Central memory CD8-positive, alpha-beta T cell (primary cell): Measurements from ENCODE around the gene GAPVD1.
A peak's percentile ranks its signal among the peaks of the same experiment; 100 is the strongest.

ENCODE experiments used
- ATAC-seq: fragments of 150-1000 bp; cut with Tn5 transposase; replicated peaks from 2 replicates; pipeline ENCODE4 v1.10.0; 2022; ENCODE audit warnings: mild to moderate bottlenecking, moderate FRiP score, moderate number of reproducible peaks; ENCODE audit not compliant: poor library complexity, severe bottlenecking; ENCODE audit errors: extremely low read depth
- DNase-seq, 2 donors: peaks; one replicate each; pipeline ENCODE4 v3.0.0; 2021; ENCODE audit warnings: low spot score in 2 of 2
- H3K27ac Mint-ChIP-seq: one replicate; pipeline ENCODE4 v1.8.0; 2022; ENCODE audit warnings: low read depth, mild to moderate bottlenecking, moderate library complexity, mixed read lengths
- H3K27me3 Mint-ChIP-seq: one replicate; pipeline ENCODE4 v1.8.0; 2022; ENCODE audit warnings: mixed read lengths
- H3K36me3 Mint-ChIP-seq: one replicate; pipeline ENCODE4 v1.8.0; 2022; ENCODE audit warnings: mild to moderate bottlenecking, moderate library complexity, mixed read lengths; ENCODE audit not compliant: insufficient read depth
- H3K4me1 Mint-ChIP-seq: one replicate; pipeline ENCODE4 v1.8.0; 2022; ENCODE audit warnings: mixed read lengths
- H3K4me3 Mint-ChIP-seq: one replicate; pipeline ENCODE4 v1.8.0; 2022; ENCODE audit warnings: mild to moderate bottlenecking, moderate library complexity, mixed read lengths
- H3K9me3 Mint-ChIP-seq: one replicate; pipeline ENCODE4 v1.8.0; 2022; ENCODE audit warnings: mixed read lengths

The GAPVD1 gene

GRCh38 chr9:125238915-125239446 lies 22.6 kb upstream of the GAPVD1 start:
- Mint-ChIP-seq H3K27ac (peak overlapping the region; percentile 99), H3K4me3 (peak overlapping the region; percentile 96), H3K36me3 (peaks cover 79% of the 10 kb centered on the region), H3K9me3 (no peaks in the 10 kb centered on the region), H3K27me3 (no peaks in the 10 kb centered on the region), H3K4me1 (peaks cover 51% of the 10 kb centered on the region)
- ATAC-seq (no peak), DNase-seq (no peak)

- H3K9me3 Mint-ChIP-seq: no peaks in the 10 kb centered on the region
- H3K27ac Mint-ChIP-seq: peak overlapping the region; percentile 99
- no peaks in the 10 kb centered on the region for H3K27me3 Mint-ChIP-seq
- peaks cover 74% of the 10 kb centered on the region for H3K36me3 Mint-ChIP-seq
- no peak for DNase-seq
- ATAC-seq: no peak
- peak overlapping the region; percentile 96 for H3K4me3 Mint-ChIP-seq
- H3K4me1 Mint-ChIP-seq: peaks cover 50% of the 10 kb centered on the region
Measured at GRCh38 chr9:125239631-125240597, 21.7 kb upstream of the GAPVD1 start.

- Mint-ChIP-seq H3K4me3 (peak overlapping the region; percentile 96), H3K27me3 (no peaks in the 10 kb centered on the region), H3K4me1 (peaks cover 43% of the 10 kb centered on the region), H3K36me3 (peaks cover 67% of the 10 kb centered on the region), H3K27ac (peak overlapping the region; percentile 99), H3K9me3 (no peaks in the 10 kb centered on the region)
- no peak for DNase-seq
- peak; percentile 11 for ATAC-seq
Measured at GRCh38 chr9:125240649-125240999, 21.0 kb upstream of the GAPVD1 start.

- Mint-ChIP-seq H3K27me3 (no peaks in the 10 kb centered on the region), H3K9me3 (no peaks in the 10 kb centered on the region), H3K27ac (peak within 1 kb of the TSS; percentile 99), H3K4me3 (peak within 1 kb of the TSS; percentile 96), H3K36me3 (peaks cover 61% of the 10 kb centered on the region), H3K4me1 (peaks cover 37% of the 10 kb centered on the region)
- peak; percentile 89 for ATAC-seq
- DNase-seq: peak; percentile 98 to 99
Measured at GRCh38 chr9:125241000-125241862, 20.4 kb upstream of the GAPVD1 start, which contains the start of gene HSPA5. HSPA5 (minus strand) TSS chr9:125241343; CDS start chr9:125241126, 217 bp downstream.

- H3K27ac Mint-ChIP-seq: peak overlapping the region; percentile 99
- H3K4me1 Mint-ChIP-seq: peaks cover 28% of the 10 kb centered on the region
- no peaks in the 10 kb centered on the region for H3K9me3 Mint-ChIP-seq
- DNase-seq (no peak), ATAC-seq (peak; percentile 6)
- H3K27me3 Mint-ChIP-seq: no peaks in the 10 kb centered on the region
- peak overlapping the region; percentile 96 for H3K4me3 Mint-ChIP-seq
- H3K36me3 Mint-ChIP-seq: peaks cover 52% of the 10 kb centered on the region
Measured at GRCh38 chr9:125241863-125242739, 19.5 kb upstream of the GAPVD1 start.

- ATAC-seq: no peak
- Mint-ChIP-seq H3K4me3 (no peak overlapping the region), H3K27ac (no peak overlapping the region), H3K36me3 (peaks cover 35% of the 10 kb centered on the region), H3K27me3 (no peaks in the 10 kb centered on the region), H3K4me1 (peaks cover 20% of the 10 kb centered on the region), H3K9me3 (no peaks in the 10 kb centered on the region)
- DNase-seq: no peak
Measured at GRCh38 chr9:125243792-125244260, 17.8 kb upstream of the GAPVD1 start.

GRCh38 chr9:125246261-125246667 lies 15.4 kb upstream of the GAPVD1 start:
- no peaks in the 10 kb centered on the region for H3K27me3 Mint-ChIP-seq
- no peak overlapping the region for H3K4me3 Mint-ChIP-seq
- DNase-seq (no peak), ATAC-seq (no peak)
- peaks cover 11% of the 10 kb centered on the region for H3K36me3 Mint-ChIP-seq
- no peaks in the 10 kb centered on the region for H3K9me3 Mint-ChIP-seq
- peaks cover 11% of the 10 kb centered on the region for H3K4me1 Mint-ChIP-seq
- no peak overlapping the region for H3K27ac Mint-ChIP-seq

GRCh38 chr9:125254231-125254630 lies 7.4 kb upstream of the GAPVD1 start:
- H3K4me3 Mint-ChIP-seq: no peak overlapping the region
- ATAC-seq (no peak), DNase-seq (no peak)
- H3K4me1 Mint-ChIP-seq: no peaks in the 10 kb centered on the region
- H3K27ac Mint-ChIP-seq: no peak overlapping the region
- no peaks in the 10 kb centered on the region for H3K36me3 Mint-ChIP-seq
- no peaks in the 10 kb centered on the region for H3K27me3 Mint-ChIP-seq
- H3K9me3 Mint-ChIP-seq: no peaks in the 10 kb centered on the region

- Mint-ChIP-seq H3K27ac (no peak overlapping the region), H3K27me3 (no peaks in the 10 kb centered on the region), H3K4me3 (no peak overlapping the region), H3K4me1 (peaks cover 3% of the 10 kb centered on the region), H3K36me3 (peaks cover 3% of the 10 kb centered on the region), H3K9me3 (no peaks in the 10 kb centered on the region)
- DNase-seq: no peak
- no peak for ATAC-seq
Measured at GRCh38 chr9:125255781-125256391, 5.7 kb upstream of the GAPVD1 start.

GRCh38 chr9:125258160-125258785 lies 3.4 kb upstream of the GAPVD1 start:
- Mint-ChIP-seq H3K27ac (no peak overlapping the region), H3K36me3 (peaks cover 9% of the 10 kb centered on the region), H3K4me3 (no peak overlapping the region), H3K9me3 (no peaks in the 10 kb centered on the region), H3K4me1 (peaks cover 19% of the 10 kb centered on the region), H3K27me3 (no peaks in the 10 kb centered on the region)
- DNase-seq (no peak), ATAC-seq (no peak)
